Epidermal melanocyte (primary cell): ENCODE results near the gene METTL9.
A peak's percentile ranks its signal among the peaks of the same experiment; 100 is the strongest.
"Not testable (repeated sequence)": the region's sequence is repeated elsewhere in the genome, so short reads cannot be mapped to it uniquely, and the experiment has no call there.

ENCODE experiments used
- DNase-seq: peaks from one replicate; pipeline ENCODE4 v3.0.0; 2011; ENCODE audit warnings: low spot score; ENCODE audit not compliant: insufficient read length

METTL9 gene

GRCh38 chr16:21599122-21600030, at the start of gene METTL9:
Gene METTL9, plus strand, starts transcription at chr16:21599577. Its CDS starts 157 bp downstream, at chr16:21599734.
- peak; percentile 79 for DNase-seq

GRCh38 chr16:21549975-21550374, 49.4 kb upstream of the METTL9 start:
- DNase-seq = not testable (repeated sequence)

GRCh38 chr16:21550435-21550834, 48.9 kb upstream of the METTL9 start:
- not testable (repeated sequence) for DNase-seq

GRCh38 chr16:21551076-21551475, 48.3 kb upstream of the METTL9 start:
- not testable (repeated sequence) for DNase-seq

GRCh38 chr16:21551600-21551999, 47.8 kb upstream of the METTL9 start:
- not testable (repeated sequence) for DNase-seq

- not testable (repeated sequence) for DNase-seq
These were observed 45.7 kb upstream of the METTL9 start for GRCh38 chr16:21553481-21554296.

- DNase-seq = peak; percentile 91
These were observed 44.4 kb upstream of the METTL9 start for GRCh38 chr16:21554795-21555585.

- DNase-seq = not testable (repeated sequence)
These were observed 43.8 kb upstream of the METTL9 start for GRCh38 chr16:21555621-21556020.

- DNase-seq = not testable (repeated sequence)
These were observed 43.3 kb upstream of the METTL9 start for GRCh38 chr16:21556026-21556595.

GRCh38 chr16:21556651-21557241, 42.6 kb upstream of the METTL9 start:
- DNase-seq = not testable (repeated sequence)

- no peak for DNase-seq
These were observed 38.9 kb upstream of the METTL9 start for GRCh38 chr16:21560462-21560861.

GRCh38 chr16:21563676-21564075, 35.7 kb upstream of the METTL9 start:
- no peak for DNase-seq

- DNase-seq = not testable (repeated sequence)
These were observed 35.0 kb upstream of the METTL9 start for GRCh38 chr16:21564367-21564766.

GRCh38 chr16:21565507-21565860, 33.9 kb upstream of the METTL9 start:
- DNase-seq = no peak

- no peak for DNase-seq
These were observed 33.3 kb upstream of the METTL9 start for GRCh38 chr16:21565861-21566669.

GRCh38 chr16:21566891-21567414, 32.4 kb upstream of the METTL9 start:
- DNase-seq = no peak

- not testable (repeated sequence) for DNase-seq
These were observed 31.9 kb upstream of the METTL9 start for GRCh38 chr16:21567496-21567895.

- DNase-seq = no peak
These were observed 30.7 kb upstream of the METTL9 start for GRCh38 chr16:21568502-21569189.

GRCh38 chr16:21570676-21571017, 28.7 kb upstream of the METTL9 start:
- no peak for DNase-seq
